Measurements from ENCODE around the gene TBC1D17. TPM values are rescaled to one million over a fixed set of nuclear protein-coding genes. Genes with fewer than 3 reads are reported as not detected.
A peak's percentile ranks its signal among the peaks of the same experiment; 100 is the strongest.

The TBC1D17 gene
- total RNA-seq, 1 experiment from 2014 or later, result 17.8 TPM

DNA sequence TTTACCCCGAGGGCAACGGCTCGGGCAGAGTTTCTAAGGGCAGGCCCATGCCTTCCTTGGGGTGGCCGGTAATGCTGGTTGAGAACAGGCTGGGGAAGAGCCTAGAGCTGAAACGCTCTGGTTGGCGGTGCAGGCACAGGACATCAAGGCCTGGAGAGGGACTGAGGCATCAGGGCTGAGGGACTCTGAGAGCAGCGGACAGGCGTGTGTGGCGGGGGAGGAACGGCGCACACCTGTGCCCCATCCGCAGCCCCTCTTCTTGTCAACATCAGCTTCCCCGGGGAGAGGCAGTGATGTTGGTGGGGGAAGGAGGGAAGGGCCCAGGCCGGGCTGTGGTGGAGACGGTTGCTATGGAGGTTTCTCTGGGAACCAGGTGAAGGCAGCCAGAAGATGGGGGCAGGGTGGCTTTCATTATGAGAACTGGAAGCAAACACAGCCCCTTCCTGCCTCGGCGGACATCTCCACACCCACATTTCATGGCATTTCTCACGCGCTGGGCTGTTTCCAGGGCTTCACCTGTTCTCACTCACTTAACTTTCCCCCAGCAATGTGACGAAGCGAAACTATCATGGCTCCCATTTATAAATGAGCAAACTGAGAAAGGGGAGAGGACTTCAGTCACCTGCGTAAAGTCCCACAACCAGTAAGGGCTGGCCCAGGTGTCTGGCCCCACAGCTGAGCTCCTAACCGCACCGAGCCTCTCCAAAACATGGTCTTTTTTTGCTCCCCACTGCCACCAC, 43.3 kb downstream of the TBC1D17 start:
- Histone ChIP-seq H3K9ac (ENCODE audit: low read length) (no peak overlapping the region), H3K4me2 (ENCODE audit: low read length) (no peak overlapping the region), H3K9me3 (ENCODE audit: low read length) (no peaks in the 10 kb centered on the region), H4K20me1 (ENCODE audit: low read length) (peaks cover 70% of the 10 kb centered on the region), H3K36me3 (ENCODE audit: low read depth, low read length) (peaks cover 74% of the 10 kb centered on the region), H2AFZ (ENCODE audit: low read length) (no peak overlapping the region), H3K27ac (ENCODE audit: low read length) (no peak overlapping the region), H3K4me3 (ENCODE audit: low read length) (no peak overlapping the region), H3K79me2 (ENCODE audit: low read length) (peaks cover 94% of the 10 kb centered on the region), H3K4me1 (ENCODE audit: insufficient read depth, low read length) (peaks cover 5% of the 10 kb centered on the region), H3F3A (ENCODE audit: low read length, unreplicated experiment) (no peaks in the 10 kb centered on the region), H3K27me3 (ENCODE audit: low read length) (no peaks in the 10 kb centered on the region), H3K9me2 (replicated peaks; ENCODE audit: low read length) (no peaks in the 10 kb centered on the region)
- POLR2A ChIA-PET (ENCODE audit: unreplicated experiment), result no interaction called here
- no peak for TF ChIP-seq EZH2phosphoT487 (IDR thresholded peaks at IDR 0.05; ENCODE audit: borderline replicate concordance, low read length)
- TF ChIP-seq, protein P1, sequence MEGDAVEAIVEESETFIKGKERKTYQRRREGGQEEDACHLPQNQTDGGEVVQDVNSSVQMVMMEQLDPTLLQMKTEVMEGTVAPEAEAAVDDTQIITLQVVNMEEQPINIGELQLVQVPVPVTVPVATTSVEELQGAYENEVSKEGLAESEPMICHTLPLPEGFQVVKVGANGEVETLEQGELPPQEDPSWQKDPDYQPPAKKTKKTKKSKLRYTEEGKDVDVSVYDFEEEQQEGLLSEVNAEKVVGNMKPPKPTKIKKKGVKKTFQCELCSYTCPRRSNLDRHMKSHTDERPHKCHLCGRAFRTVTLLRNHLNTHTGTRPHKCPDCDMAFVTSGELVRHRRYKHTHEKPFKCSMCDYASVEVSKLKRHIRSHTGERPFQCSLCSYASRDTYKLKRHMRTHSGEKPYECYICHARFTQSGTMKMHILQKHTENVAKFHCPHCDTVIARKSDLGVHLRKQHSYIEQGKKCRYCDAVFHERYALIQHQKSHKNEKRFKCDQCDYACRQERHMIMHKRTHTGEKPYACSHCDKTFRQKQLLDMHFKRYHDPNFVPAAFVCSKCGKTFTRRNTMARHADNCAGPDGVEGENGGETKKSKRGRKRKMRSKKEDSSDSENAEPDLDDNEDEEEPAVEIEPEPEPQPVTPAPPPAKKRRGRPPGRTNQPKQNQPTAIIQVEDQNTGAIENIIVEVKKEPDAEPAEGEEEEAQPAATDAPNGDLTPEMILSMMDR (conservative IDR thresholded peaks at IDR 0.05; ENCODE audit: low read depth, low read length), result no peak
- TF ChIP-seq EZH2 (IDR thresholded peaks at IDR 0.05; ENCODE audit: low read length, unreplicated experiment), result no peak
- ATAC-seq (no peak), DNase-seq (no peak)
- CTCF ChIA-PET, result no interaction called here
- BruUV-seq (replicated peaks), result no TSS peak
- intact Hi-C loops (cut with micrococcal nuclease), result no loop called here

DNA sequence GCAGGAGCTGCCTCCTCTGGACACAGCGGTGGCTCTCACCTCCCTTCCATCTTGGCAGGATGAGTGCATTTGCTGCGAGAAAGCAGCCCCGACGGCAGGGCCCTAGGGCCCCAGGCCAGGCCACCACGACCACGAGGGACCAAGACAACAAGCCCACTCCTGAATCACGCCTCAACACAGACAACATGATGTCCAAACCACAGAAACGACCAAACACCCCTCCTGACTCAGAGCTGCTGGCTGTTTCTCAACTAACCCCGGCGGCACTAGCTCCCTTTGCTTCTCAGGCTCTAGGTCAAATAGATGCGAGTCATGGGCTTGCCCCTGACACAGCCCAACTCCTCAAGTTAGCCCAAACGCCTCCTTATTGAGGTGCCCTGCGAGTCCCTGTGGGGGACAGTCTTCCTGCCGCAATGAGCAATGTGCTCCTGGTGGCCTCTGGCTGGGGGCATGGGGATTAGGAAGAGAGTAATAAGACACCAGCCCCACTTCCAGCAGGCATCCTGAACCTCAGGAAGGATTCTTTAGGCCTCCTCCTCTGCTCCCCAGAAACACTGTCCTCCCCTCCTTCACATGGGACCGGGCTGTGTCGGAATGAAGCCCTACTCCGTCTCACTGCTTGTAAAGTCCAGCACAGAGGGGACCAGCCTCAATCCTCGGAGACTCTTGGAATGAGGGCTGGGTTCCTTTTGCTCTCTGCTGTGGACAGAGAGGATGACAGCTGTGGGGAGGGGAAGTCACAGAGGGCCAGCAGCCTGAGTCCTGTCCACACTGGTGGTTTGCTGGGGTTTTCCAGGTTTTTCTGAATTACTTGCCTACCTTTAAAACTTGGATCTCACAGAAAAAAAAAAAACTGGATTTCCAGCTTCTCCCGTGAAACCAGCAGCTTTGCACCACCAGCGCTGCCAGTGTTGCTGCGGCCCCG, 44.6 kb downstream of the TBC1D17 start:
- peak; percentile 40 for DNase-seq
- Histone ChIP-seq H3K4me1 (ENCODE audit: insufficient read depth, low read length) (peaks cover 12% of the 10 kb centered on the region), H2AFZ (ENCODE audit: low read length) (no peak overlapping the region), H3K9me2 (replicated peaks; ENCODE audit: low read length) (no peaks in the 10 kb centered on the region), H3K9ac (ENCODE audit: low read length) (no peak overlapping the region), H3F3A (ENCODE audit: low read length, unreplicated experiment) (no peaks in the 10 kb centered on the region), H4K20me1 (ENCODE audit: low read length) (peaks cover 73% of the 10 kb centered on the region), H3K4me2 (ENCODE audit: low read length) (no peak overlapping the region), H3K27me3 (ENCODE audit: low read length) (no peaks in the 10 kb centered on the region), H3K9me3 (ENCODE audit: low read length) (no peaks in the 10 kb centered on the region), H3K36me3 (ENCODE audit: low read depth, low read length) (peaks cover 75% of the 10 kb centered on the region), H3K4me3 (ENCODE audit: low read length) (no peak overlapping the region), H3K79me2 (ENCODE audit: low read length) (peaks cover 97% of the 10 kb centered on the region), H3K27ac (ENCODE audit: low read length) (no peak overlapping the region)
- peak; percentile 35; the same call in 1 of the 2 replicates for ATAC-seq
- POLR2A ChIA-PET (ENCODE audit: unreplicated experiment), result no interaction called here
- CTCF ChIA-PET, result no interaction called here
- no TSS peak for BruUV-seq (replicated peaks)
- intact Hi-C loops (cut with micrococcal nuclease), result no loop called here
- no peak for TF ChIP-seq EZH2phosphoT487 (IDR thresholded peaks at IDR 0.05; ENCODE audit: borderline replicate concordance, low read length)
- TF ChIP-seq EZH2 (IDR thresholded peaks at IDR 0.05; ENCODE audit: low read length, unreplicated experiment), result no peak
- TF ChIP-seq, protein P1 (conservative IDR thresholded peaks at IDR 0.05; ENCODE audit: low read depth, low read length), result no peak

All from PC-3 (cell line).